ENCODE data around the gene NUDT3.
A peak's percentile ranks its signal among the peaks of the same experiment; 100 is the strongest.

The NUDT3 gene

DNA sequence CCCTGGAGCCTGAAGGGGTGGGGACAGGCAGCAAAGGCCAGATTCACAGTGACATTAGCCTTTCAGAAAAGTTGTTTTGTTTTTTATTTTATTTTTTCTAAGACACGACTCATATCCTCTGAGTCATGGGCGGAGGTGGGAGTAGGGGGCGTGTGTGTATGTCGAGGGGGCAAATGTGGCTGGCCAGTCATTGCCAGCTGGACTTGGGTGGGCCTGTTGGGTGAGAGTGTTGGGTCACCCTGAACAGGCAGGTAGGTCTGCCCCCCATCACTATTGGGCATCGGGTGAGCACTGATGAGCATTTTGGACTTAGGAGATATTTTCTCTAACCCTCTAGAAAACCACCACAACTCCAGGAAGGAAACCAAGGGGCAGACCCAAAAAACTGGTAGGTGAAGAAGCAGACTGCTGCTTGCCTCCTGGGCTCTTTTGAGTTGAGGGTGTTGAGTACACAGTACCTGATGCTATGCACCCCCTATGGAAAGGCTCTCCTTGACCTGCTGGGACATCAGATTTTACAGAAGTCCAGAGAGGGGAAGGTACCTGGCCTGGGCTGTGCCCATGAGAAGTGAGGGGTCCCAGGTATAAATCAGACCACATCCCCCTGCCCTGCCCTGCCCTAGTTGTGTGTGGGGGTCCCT lies 149.2 kb downstream of the NUDT3 start:
- Mint-ChIP-seq H3K27ac (peak overlapping the region; percentile 66), H3K4me1 (peaks cover 79% of the 10 kb centered on the region), H3K9me3 (no peaks in the 10 kb centered on the region), H3K4me3 (no peak overlapping the region), H3K27me3 (ENCODE audit: low read depth, poor library complexity) (no peaks in the 10 kb centered on the region), H3K36me3 (ENCODE audit: low read depth) (peaks cover 41% of the 10 kb centered on the region)
- no peak for DNase-seq
- TF ChIP-seq, protein P1, sequence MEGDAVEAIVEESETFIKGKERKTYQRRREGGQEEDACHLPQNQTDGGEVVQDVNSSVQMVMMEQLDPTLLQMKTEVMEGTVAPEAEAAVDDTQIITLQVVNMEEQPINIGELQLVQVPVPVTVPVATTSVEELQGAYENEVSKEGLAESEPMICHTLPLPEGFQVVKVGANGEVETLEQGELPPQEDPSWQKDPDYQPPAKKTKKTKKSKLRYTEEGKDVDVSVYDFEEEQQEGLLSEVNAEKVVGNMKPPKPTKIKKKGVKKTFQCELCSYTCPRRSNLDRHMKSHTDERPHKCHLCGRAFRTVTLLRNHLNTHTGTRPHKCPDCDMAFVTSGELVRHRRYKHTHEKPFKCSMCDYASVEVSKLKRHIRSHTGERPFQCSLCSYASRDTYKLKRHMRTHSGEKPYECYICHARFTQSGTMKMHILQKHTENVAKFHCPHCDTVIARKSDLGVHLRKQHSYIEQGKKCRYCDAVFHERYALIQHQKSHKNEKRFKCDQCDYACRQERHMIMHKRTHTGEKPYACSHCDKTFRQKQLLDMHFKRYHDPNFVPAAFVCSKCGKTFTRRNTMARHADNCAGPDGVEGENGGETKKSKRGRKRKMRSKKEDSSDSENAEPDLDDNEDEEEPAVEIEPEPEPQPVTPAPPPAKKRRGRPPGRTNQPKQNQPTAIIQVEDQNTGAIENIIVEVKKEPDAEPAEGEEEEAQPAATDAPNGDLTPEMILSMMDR (IDR thresholded peaks at IDR 0.05), result no peak

- H3K27ac Mint-ChIP-seq, result peak overlapping the region; percentile 39
- no peak for DNase-seq
- TF ChIP-seq, protein P1 (IDR thresholded peaks at IDR 0.05), result no peak
- peaks cover 74% of the 10 kb centered on the region for H3K4me1 Mint-ChIP-seq
- H3K4me3 Mint-ChIP-seq, result no peak overlapping the region
- H3K36me3 Mint-ChIP-seq (ENCODE audit: low read depth), result peaks cover 41% of the 10 kb centered on the region
- H3K9me3 Mint-ChIP-seq, result no peaks in the 10 kb centered on the region
- no peaks in the 10 kb centered on the region for H3K27me3 Mint-ChIP-seq (ENCODE audit: low read depth, poor library complexity)
Observed at GRCh38 chr6:34242252-34243130, 150.0 kb downstream of the NUDT3 start.

- Mint-ChIP-seq H3K27ac (no peak overlapping the region), H3K4me1 (peaks cover 74% of the 10 kb centered on the region), H3K9me3 (no peaks in the 10 kb centered on the region), H3K27me3 (ENCODE audit: low read depth, poor library complexity) (no peaks in the 10 kb centered on the region), H3K36me3 (ENCODE audit: low read depth) (peaks cover 41% of the 10 kb centered on the region), H3K4me3 (no peak overlapping the region)
- DNase-seq, result no peak
- TF ChIP-seq, protein P1 (IDR thresholded peaks at IDR 0.05), result no peak
Observed at GRCh38 chr6:34241351-34242215, 150.9 kb downstream of the NUDT3 start.

DNA sequence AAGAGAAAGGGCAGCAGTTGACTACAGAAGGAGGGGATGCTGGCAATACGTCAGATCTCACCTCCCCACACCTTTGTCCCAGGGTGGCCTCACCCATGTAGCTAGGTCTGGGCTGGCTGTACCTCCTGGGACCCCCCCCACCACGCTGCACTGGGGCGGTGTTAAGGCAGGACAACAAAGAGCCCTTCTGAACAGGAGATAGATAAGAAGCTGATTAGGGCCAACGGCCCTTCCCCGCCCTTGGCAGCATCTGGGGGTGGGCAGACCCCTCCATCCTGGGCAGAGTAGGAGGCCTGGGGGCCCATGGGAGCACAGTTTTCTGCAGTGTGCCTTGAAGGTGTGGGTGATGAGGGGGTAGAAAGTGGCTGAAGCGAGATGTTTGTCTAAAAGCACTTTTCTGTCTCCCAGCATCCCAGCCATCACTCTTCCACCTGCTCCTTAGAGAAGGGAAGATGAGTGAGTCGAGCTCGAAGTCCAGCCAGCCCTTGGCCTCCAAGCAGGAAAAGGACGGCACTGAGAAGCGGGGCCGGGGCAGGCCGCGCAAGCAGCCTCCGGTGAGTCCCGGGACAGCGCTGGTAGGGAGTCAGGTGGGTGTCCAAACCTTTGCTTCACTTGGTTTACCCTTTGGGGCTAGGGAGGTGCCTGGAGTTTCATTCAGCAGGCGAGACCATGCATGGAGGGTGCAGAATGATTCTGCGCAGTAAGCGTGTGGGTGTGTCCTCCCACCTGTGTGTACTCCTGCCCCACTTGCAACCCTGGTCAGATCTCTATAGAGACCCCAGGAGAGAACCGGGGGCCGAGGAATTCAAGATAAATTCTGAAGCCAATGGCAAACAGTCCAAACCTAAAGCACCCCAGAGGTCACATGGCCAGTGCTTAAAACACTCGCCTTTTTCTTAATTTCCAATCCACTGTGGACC lies 151.9 kb downstream of the NUDT3 start:
- TF ChIP-seq, protein P1 (IDR thresholded peaks at IDR 0.05), result no peak
- H3K36me3 Mint-ChIP-seq (ENCODE audit: low read depth), result peaks cover 38% of the 10 kb centered on the region
- no peaks in the 10 kb centered on the region for H3K9me3 Mint-ChIP-seq

GRCh38 chr6:34239893-34240292 lies 152.6 kb downstream of the NUDT3 start:
- DNase-seq, result no peak
- Mint-ChIP-seq H3K27ac (no peak overlapping the region), H3K27me3 (ENCODE audit: low read depth, poor library complexity) (no peaks in the 10 kb centered on the region), H3K4me3 (peak overlapping the region; percentile 30), H3K36me3 (ENCODE audit: low read depth) (peaks cover 37% of the 10 kb centered on the region), H3K4me1 (peaks cover 59% of the 10 kb centered on the region), H3K9me3 (no peaks in the 10 kb centered on the region)
- TF ChIP-seq, protein P1 (IDR thresholded peaks at IDR 0.05), result no peak

More for the DNA sequence above, 151.9 kb downstream of the NUDT3 start:
- H3K4me1 Mint-ChIP-seq, result peaks cover 65% of the 10 kb centered on the region
- peak overlapping the region; percentile 30 for H3K4me3 Mint-ChIP-seq
- no peak overlapping the region for H3K27ac Mint-ChIP-seq
- H3K27me3 Mint-ChIP-seq (ENCODE audit: low read depth, poor library complexity), result no peaks in the 10 kb centered on the region
- DNase-seq, result no peak
